Transverse colon (tissue), 4 donors: Measurements from ENCODE around the gene CADPS. TPM values are rescaled to one million over a fixed set of nuclear protein-coding genes. Genes with fewer than 3 reads are reported as not detected.

ENCODE experiments used
- DNase-seq: peaks from one replicate; pipeline ENCODE4 v3.0.0-alpha.2; 2019
- H3K27ac ChIP-seq, 4 donors: fragments of 200-600 bp; sonication (generic); 2 replicates each; pipeline ENCODE4 v1.5.1; 2016 to 2018; ENCODE audit warnings: inconsistent platforms in 4 of 4
- H3K27me3 ChIP-seq: fragments of 200-600 bp; sonication (generic); 2 replicates; pipeline ENCODE4 v1.5.1; 2017; ENCODE audit warnings: inconsistent platforms
- H3K36me3 ChIP-seq, 4 donors: fragments of 200-600 bp; sonication (generic); 2 replicates each; pipeline ENCODE4 v1.5.1; 2017 to 2019; ENCODE audit warnings: inconsistent platforms in 4 of 4
- H3K4me1 ChIP-seq, 4 donors: fragments of 200-600 bp; sonication (generic); 2 replicates each; pipeline ENCODE4 v1.5.1; 2017 to 2020; ENCODE audit warnings: inconsistent platforms in 4 of 4
- H3K4me3 ChIP-seq, 4 donors: fragments of 200-600 bp; sonication (generic); 1 replicate in 1 of 4; 2 replicates in 3 of 4; pipeline versions ENCODE4 v1.5.1 to v1.6.1; 2017 to 2019; ENCODE audit warnings: inconsistent platforms in 4 of 4
- H3K9me3 ChIP-seq, 2 donors: fragments of 200-600 bp; sonication (generic); 2 replicates each; pipeline ENCODE4 v1.5.1; 2017 to 2019; ENCODE audit warnings: inconsistent platforms in 2 of 2
- CTCF ChIP-seq, 5 experiments: fragments of 200-600 bp in 3 of 5; fragments of 450-650 bp in 2 of 5; sonication (generic) in 3 of 5; IDR thresholded peaks; 1 replicate in 2 of 5; 2 replicates in 3 of 5; pipeline ENCODE4 v1.5.1; 2016 to 2017; ENCODE audit warnings: antibody characterized with exemption in 5 of 5, inconsistent platforms in 3 of 5, mild to moderate bottlenecking in 2 of 5, moderate library complexity in 1 of 5
- EP300 ChIP-seq: sonication (generic); formaldehyde crosslinking; IDR thresholded peaks from one replicate; pipeline ENCODE4 v1.6.1; 2017; ENCODE audit warnings: antibody characterized with exemption, low read depth
- POLR2A ChIP-seq: fragments of 450-650 bp; IDR thresholded peaks from one replicate; pipeline ENCODE4 v1.6.1; 2016; ENCODE audit warnings: antibody characterized with exemption, mild to moderate bottlenecking, moderate library complexity
- POLR2AphosphoS5 ChIP-seq, 3 donors: sonication (generic); formaldehyde crosslinking; IDR thresholded peaks; one replicate each; pipeline ENCODE4 v1.6.1; 2016; ENCODE audit warnings: antibody characterized with exemption in 3 of 3
- WGBS, 2 donors: methylation state at CpG; one replicate each; pipeline ENCODE4 v1.1.5; 2018; ENCODE audit warnings: low coverage in 1 of 2; 5-methylcytosine and 5-hydroxymethylcytosine counted together
- in situ Hi-C, 4 donors: fragments of 200-750 bp; cut with MboI; loops; one replicate each; pipeline versions ENCODE4 v1.15.0 to v1.15.1; 2017; ENCODE audit warnings: low sequenced_read_pairs in 3 of 4, low pct_ligation_motif_present in 1 of 4, low pct_unique_long_range_greater_than_20kb in 1 of 4
- intact Hi-C: fragments of 100-400 bp; cut with DNase I; formaldehyde crosslinking; loops from one replicate; pipeline ENCODE4 v1.15.1; 2023; ENCODE audit warnings: low total_unique reads
- total RNA-seq, 4 donors: library from RNA; depleted of rRNA; stranded (reverse); fragments of >200 nt; gene quantifications; one replicate each; pipeline ENCODE4 v1.1.0, GENCODE V29; 2016

The CADPS gene
- total RNA-seq, 4 donors from 2014 or later = 1.9 to 22.7 (median 8.9) TPM

GRCh38 chr3:62805580-62806277, 69.5 kb downstream of the CADPS start:
- H3K27ac ChIP-seq = no peak overlapping the region
- no peaks in the 10 kb centered on the region for H3K4me1 ChIP-seq
- TF ChIP-seq POLR2AphosphoS5 (IDR thresholded peaks at IDR 0.05) = no peak
- no peak for TF ChIP-seq POLR2A
- no peak for TF ChIP-seq CTCF (IDR thresholded peaks at IDR 0.05)
- TF ChIP-seq EP300 = no peak
- no peak for DNase-seq
- no peaks in the 10 kb centered on the region for H3K27me3 ChIP-seq
- 60 to 69% methylated on average over 1 to 2 of the region's 2 CpGs for WGBS, 2 donors
- H3K9me3 ChIP-seq = no peaks in the 10 kb centered on the region
- no peak overlapping the region for H3K4me3 ChIP-seq
- intact Hi-C loops = no loop called here
- no peaks in the 10 kb centered on the region for H3K36me3 ChIP-seq
- in situ Hi-C loops = no loop called here

DNA sequence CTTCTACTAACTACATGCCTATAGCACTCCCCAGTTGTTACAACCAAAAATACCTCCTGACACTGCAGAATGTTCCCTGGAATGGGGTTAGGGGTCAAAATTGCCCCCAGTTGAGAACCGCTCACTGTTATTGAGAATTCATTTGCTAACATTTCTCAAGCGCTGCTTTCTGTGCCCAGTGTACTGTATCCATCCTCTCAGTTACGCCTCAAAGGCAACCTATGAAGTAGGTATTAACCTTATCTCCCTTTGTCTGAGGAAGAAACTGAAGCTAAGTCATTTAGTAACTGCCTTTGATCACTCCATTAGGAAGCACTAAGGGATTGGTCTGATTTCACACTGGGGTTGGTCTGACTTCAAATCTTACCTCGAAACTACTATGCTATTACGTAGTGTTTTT, 70.1 kb downstream of the CADPS start:
- no peak overlapping the region for H3K4me3 ChIP-seq
- H3K4me1 ChIP-seq = no peaks in the 10 kb centered on the region
- H3K27me3 ChIP-seq = no peaks in the 10 kb centered on the region
- TF ChIP-seq POLR2A = no peak
- H3K9me3 ChIP-seq = no peaks in the 10 kb centered on the region
- in situ Hi-C loops = no loop called here
- H3K27ac ChIP-seq = no peak overlapping the region
- 72 to 76% methylated on average over 3 to 5 of the region's 5 CpGs for WGBS, 2 donors
- no peak for DNase-seq
- intact Hi-C loops = no loop called here
- H3K36me3 ChIP-seq = no peaks in the 10 kb centered on the region

DNA sequence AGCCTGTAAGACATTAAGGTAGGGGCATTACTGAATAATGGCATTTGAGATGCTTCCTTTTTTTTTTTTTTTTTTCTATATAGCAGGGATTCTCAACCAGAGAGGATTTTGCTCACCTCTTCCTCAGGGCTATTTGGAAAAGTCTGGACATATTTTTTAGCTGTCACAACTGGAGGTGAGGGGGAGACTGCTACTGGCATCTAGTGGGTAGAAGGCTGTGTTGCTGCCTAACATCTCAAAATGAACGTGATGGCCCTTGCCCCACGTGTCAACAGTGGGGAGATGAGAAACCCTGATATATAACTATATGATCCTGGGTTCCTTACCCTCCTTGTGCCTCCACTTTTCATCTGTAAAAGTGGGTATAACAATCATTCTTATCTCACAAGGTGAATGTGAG, 71.9 kb downstream of the CADPS start:
- 53 to 81% methylated on average over 2 of the region's 2 CpGs for whole genome bisulfite sequencing, 2 donors
- in situ Hi-C loops = no loop called here
- TF ChIP-seq POLR2A = no peak
- TF ChIP-seq EP300 = no peak
- TF ChIP-seq POLR2AphosphoS5 (IDR thresholded peaks at IDR 0.05) = no peak
- no peak for TF ChIP-seq CTCF (IDR thresholded peaks at IDR 0.05)

GRCh38 chr3:62798000-62798399, 77.2 kb downstream of the CADPS start:
- in situ Hi-C loops (no loop called here), intact Hi-C loops (no loop called here)
- DNase-seq = no peak
- Histone ChIP-seq H3K9me3 (no peaks in the 10 kb centered on the region), H3K4me3 (no peak overlapping the region), H3K4me1 (peaks cover 0 to 7% (median 3%) of the 10 kb centered on the region in 4 donors), H3K36me3 (no peaks in the 10 kb centered on the region), H3K27ac (no peak overlapping the region), H3K27me3 (no peaks in the 10 kb centered on the region)
- WGBS, 2 donors = 15 to 28% methylated on average over 2 to 3 of the region's 3 CpGs
- TF ChIP-seq CTCF (IDR thresholded peaks at IDR 0.05) = no peak
- TF ChIP-seq POLR2AphosphoS5 (IDR thresholded peaks at IDR 0.05) = no peak
- TF ChIP-seq EP300 = no peak
- no peak for TF ChIP-seq POLR2A

More for the DNA sequence above, 71.9 kb downstream of the CADPS start:
- no peaks in the 10 kb centered on the region for H3K27me3 ChIP-seq
- no peak overlapping the region for H3K27ac ChIP-seq
- no peak overlapping the region for H3K4me3 ChIP-seq
- DNase-seq = no peak
- H3K4me1 ChIP-seq = no peaks in the 10 kb centered on the region
- intact Hi-C loops = no loop called here
- H3K36me3 ChIP-seq = no peaks in the 10 kb centered on the region
- no peaks in the 10 kb centered on the region for H3K9me3 ChIP-seq

DNA sequence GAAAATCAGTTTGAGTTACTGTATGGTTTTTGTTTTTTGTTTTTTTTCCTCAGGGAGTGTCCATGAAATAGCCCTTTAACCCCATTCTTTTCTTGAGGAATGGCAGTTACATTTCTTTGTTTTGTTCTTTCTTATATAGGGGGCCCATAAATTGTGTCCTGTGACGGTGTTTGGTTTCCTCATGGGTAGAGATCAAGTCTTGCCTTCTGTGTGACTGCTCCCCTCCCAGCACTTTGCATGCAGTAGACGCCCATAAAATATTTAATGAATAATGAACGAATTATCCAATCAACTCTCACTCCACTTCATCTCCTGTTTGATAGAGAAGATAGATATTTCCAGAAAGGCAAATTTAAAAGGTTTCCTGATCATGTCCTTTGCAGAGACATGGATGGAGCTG, 78.1 kb downstream of the CADPS start:
- 25 to 31% methylated on average over 3 of the region's 3 CpGs for WGBS, 2 donors

More for the DNA sequence above, 78.1 kb downstream of the CADPS start:
- Histone ChIP-seq H3K4me1 (peaks cover 0 to 7% (median 3%) of the 10 kb centered on the region in 4 donors), H3K4me3 (no peak overlapping the region), H3K27ac (no peak overlapping the region), H3K36me3 (no peaks in the 10 kb centered on the region), H3K9me3 (no peaks in the 10 kb centered on the region), H3K27me3 (no peaks in the 10 kb centered on the region)
- intact Hi-C loops = no loop called here
- no peak for TF ChIP-seq POLR2AphosphoS5 (IDR thresholded peaks at IDR 0.05)
- no peak for TF ChIP-seq EP300
- TF ChIP-seq CTCF (IDR thresholded peaks at IDR 0.05) = no peak
- TF ChIP-seq POLR2A = no peak
- in situ Hi-C loops = no loop called here
- no peak for DNase-seq
